ENCODE data around the gene SLC25A47.

SLC25A47 gene

GRCh38 chr14:100332071-100332639, 9.0 kb downstream of the SLC25A47 start:
- H4K20me1 ChIP-seq (ENCODE audit: insufficient read depth, low read length): no peaks in the 10 kb centered on the region
- H3K36me3 ChIP-seq (ENCODE audit: insufficient read depth, low read length): peaks cover 18% of the 10 kb centered on the region
- H3K4me1 ChIP-seq (ENCODE audit: insufficient read depth, low read length): no peaks in the 10 kb centered on the region
- no peaks in the 10 kb centered on the region for H3K9me3 ChIP-seq (ENCODE audit: insufficient read depth, low read length, severe bottlenecking)
- no peaks in the 10 kb centered on the region for H3K27me3 ChIP-seq (ENCODE audit: insufficient read depth, low read length, poor library complexity)
- ATAC-seq (ENCODE audit: insufficient read depth, low read depth) (no peak; the same call in 2 of the 3 replicates), DNase-seq (no peak)
- H3K4me3 ChIP-seq (ENCODE audit: low read depth in 1 of 2, low read length in 2 of 2): no peak overlapping the region
- H3K79me2 ChIP-seq (ENCODE audit: insufficient read depth, low read length): no peaks in the 10 kb centered on the region
- no peak overlapping the region; the same call in 1 of the 2 replicates for H3K27ac ChIP-seq (ENCODE audit: low read length)
- H3K9ac ChIP-seq (ENCODE audit: low read depth, low read length): no peak overlapping the region
- no peak overlapping the region for H3K4me2 ChIP-seq (ENCODE audit: insufficient read depth, low read length)
- no peak overlapping the region for H2AFZ ChIP-seq (ENCODE audit: low read depth, low read length)
- TF ChIP-seq EZH2 (IDR thresholded peaks at IDR 0.05; ENCODE audit: borderline replicate concordance, low read depth, low read length, severe bottlenecking): no peak
- TF ChIP-seq CTCF (IDR thresholded peaks at IDR 0.05; ENCODE audit: borderline replicate concordance, extremely low read depth, low read length, poor library complexity, severe bottlenecking): no peak

- TF ChIP-seq EZH2 (IDR thresholded peaks at IDR 0.05; ENCODE audit: borderline replicate concordance, low read depth, low read length, severe bottlenecking): no peak
- no peak for TF ChIP-seq CTCF (IDR thresholded peaks at IDR 0.05; ENCODE audit: borderline replicate concordance, extremely low read depth, low read length, poor library complexity, severe bottlenecking)
- no peak for ATAC-seq (ENCODE audit: insufficient read depth, low read depth)
- Histone ChIP-seq H3K27me3 (ENCODE audit: insufficient read depth, low read length, poor library complexity) (no peaks in the 10 kb centered on the region), H3K4me3 (ENCODE audit: low read depth in 1 of 2, low read length in 2 of 2) (no peak overlapping the region), H3K36me3 (ENCODE audit: insufficient read depth, low read length) (peaks cover 23% of the 10 kb centered on the region), H3K9ac (ENCODE audit: low read depth, low read length) (no peak overlapping the region), H3K27ac (ENCODE audit: low read length) (no peak overlapping the region; the same call in 1 of the 2 replicates), H3K4me2 (ENCODE audit: insufficient read depth, low read length) (no peak overlapping the region), H3K79me2 (ENCODE audit: insufficient read depth, low read length) (no peaks in the 10 kb centered on the region), H4K20me1 (ENCODE audit: insufficient read depth, low read length) (no peaks in the 10 kb centered on the region), H2AFZ (ENCODE audit: low read depth, low read length) (no peak overlapping the region), H3K9me3 (ENCODE audit: insufficient read depth, low read length, severe bottlenecking) (no peaks in the 10 kb centered on the region), H3K4me1 (ENCODE audit: insufficient read depth, low read length) (no peaks in the 10 kb centered on the region)
- no peak for DNase-seq
Measured at GRCh38 chr14:100332797-100333196, 9.7 kb downstream of the SLC25A47 start.

- Histone ChIP-seq H3K4me1 (ENCODE audit: insufficient read depth, low read length) (no peaks in the 10 kb centered on the region), H2AFZ (ENCODE audit: low read depth, low read length) (no peak overlapping the region), H3K27ac (ENCODE audit: low read length) (no peak overlapping the region), H3K9ac (ENCODE audit: low read depth, low read length) (no peak overlapping the region), H3K79me2 (ENCODE audit: insufficient read depth, low read length) (no peaks in the 10 kb centered on the region), H3K27me3 (ENCODE audit: insufficient read depth, low read length, poor library complexity) (no peaks in the 10 kb centered on the region), H3K4me3 (ENCODE audit: low read depth in 1 of 2, low read length in 2 of 2) (no peak overlapping the region), H3K4me2 (ENCODE audit: insufficient read depth, low read length) (no peak overlapping the region), H3K36me3 (ENCODE audit: insufficient read depth, low read length) (peaks cover 28% of the 10 kb centered on the region), H3K9me3 (ENCODE audit: insufficient read depth, low read length, severe bottlenecking) (no peaks in the 10 kb centered on the region), H4K20me1 (ENCODE audit: insufficient read depth, low read length) (no peaks in the 10 kb centered on the region)
- TF ChIP-seq CTCF (IDR thresholded peaks at IDR 0.05; ENCODE audit: borderline replicate concordance, extremely low read depth, low read length, poor library complexity, severe bottlenecking): no peak
- TF ChIP-seq EZH2 (IDR thresholded peaks at IDR 0.05; ENCODE audit: borderline replicate concordance, low read depth, low read length, severe bottlenecking): no peak
- no peak for DNase-seq
- no peak for ATAC-seq (ENCODE audit: insufficient read depth, low read depth)
Measured at GRCh38 chr14:100333311-100333710, 10.2 kb downstream of the SLC25A47 start.
